Activated T-helper 1 cell treated with anti-CD3 and anti-CD28 coated beads, Interleukin-12 subunit alpha, Interleukin-12 subunit beta, Interleukin-2, Interleukin-4 antibody, amounts not matched to agents 30 ng/mL and 10 ng/mL and 1 ng/mL, durations not matched to agents 14 hours and 24 hours and 36 hours (primary cell): ENCODE measurements around the gene SHTN1. TPM values are rescaled to one million over a fixed set of nuclear protein-coding genes. Genes with fewer than 3 reads are reported as not detected.

Experiments used
- DNase-seq: peaks from one replicate; pipeline ENCODE4 v3.0.0; 2021; ENCODE audit warnings: low spot score
- H3K27ac Mint-ChIP-seq: one replicate; pipeline ENCODE4 v1.8.0; 2021; ENCODE audit warnings: mild to moderate bottlenecking, mixed read lengths
- H3K27me3 Mint-ChIP-seq: one replicate; pipeline ENCODE4 v1.8.0; 2022; ENCODE audit warnings: mild to moderate bottlenecking, moderate library complexity, mixed read lengths; ENCODE audit not compliant: insufficient read depth
- H3K36me3 Mint-ChIP-seq: one replicate; pipeline ENCODE4 v1.8.0; 2021; ENCODE audit warnings: low read depth, mixed read lengths
- H3K4me1 Mint-ChIP-seq: one replicate; pipeline ENCODE4 v1.8.0; 2021; ENCODE audit warnings: low read depth, mixed read lengths
- H3K4me3 Mint-ChIP-seq: one replicate; pipeline ENCODE4 v1.8.0; 2021; ENCODE audit warnings: mild to moderate bottlenecking, moderate library complexity, mixed read lengths
- H3K9me3 Mint-ChIP-seq: one replicate; pipeline ENCODE4 v1.8.0; 2021; ENCODE audit warnings: mixed read lengths
- intact Hi-C: fragments of 100-400 bp; cut with micrococcal nuclease; formaldehyde crosslinking; loops from one replicate; pipeline ENCODE4 v1.15.1; 2024
- total RNA-seq: library from RNA; stranded (reverse); gene quantifications from 2 replicates; pipeline ENCODE4 v1.2.3, GENCODE V29; 2022

SHTN1 gene
- total RNA-seq, 1 donor from 2014 or later = not detected

GRCh38 chr10:116868722-116869121, 136.3 kb downstream of the SHTN1 start:
- Mint-ChIP-seq H3K36me3 (no peaks in the 10 kb centered on the region), H3K27ac (no peak overlapping the region), H3K9me3 (no peaks in the 10 kb centered on the region), H3K4me1 (no peaks in the 10 kb centered on the region), H3K4me3 (no peak overlapping the region), H3K27me3 (no peaks in the 10 kb centered on the region)
- no peak for DNase-seq
- intact Hi-C loops = no loop called here

- H3K36me3 Mint-ChIP-seq = no peaks in the 10 kb centered on the region
- no peaks in the 10 kb centered on the region for H3K9me3 Mint-ChIP-seq
- no peak overlapping the region for H3K4me3 Mint-ChIP-seq
- intact Hi-C loops = no loop called here
- no peaks in the 10 kb centered on the region for H3K4me1 Mint-ChIP-seq
- no peak for DNase-seq
- no peak overlapping the region for H3K27ac Mint-ChIP-seq
- no peaks in the 10 kb centered on the region for H3K27me3 Mint-ChIP-seq
Measured at GRCh38 chr10:116868198-116868676, 136.8 kb downstream of the SHTN1 start.

GRCh38 chr10:116866987-116867595, 137.9 kb downstream of the SHTN1 start:
- Mint-ChIP-seq H3K27me3 (peaks cover 2% of the 10 kb centered on the region), H3K9me3 (no peaks in the 10 kb centered on the region)

GRCh38 chr10:116866066-116866465, 138.9 kb downstream of the SHTN1 start:
- Mint-ChIP-seq H3K36me3 (no peaks in the 10 kb centered on the region), H3K4me3 (no peak overlapping the region), H3K9me3 (no peaks in the 10 kb centered on the region), H3K27me3 (peaks cover 2% of the 10 kb centered on the region), H3K27ac (no peak overlapping the region), H3K4me1 (no peaks in the 10 kb centered on the region)
- intact Hi-C loops = no loop called here
- no peak for DNase-seq

More at GRCh38 chr10:116866987-116867595, 137.9 kb downstream of the SHTN1 start:
- Mint-ChIP-seq H3K36me3 (no peaks in the 10 kb centered on the region), H3K27ac (no peak overlapping the region), H3K4me1 (no peaks in the 10 kb centered on the region), H3K4me3 (no peak overlapping the region)
- no peak for DNase-seq
- intact Hi-C loops = no loop called here

- H3K27ac Mint-ChIP-seq = no peak overlapping the region
- intact Hi-C loops = no loop called here
- no peak overlapping the region for H3K4me3 Mint-ChIP-seq
- no peak for DNase-seq
- H3K27me3 Mint-ChIP-seq = peaks cover 4% of the 10 kb centered on the region
- H3K9me3 Mint-ChIP-seq = no peaks in the 10 kb centered on the region
- no peaks in the 10 kb centered on the region for H3K36me3 Mint-ChIP-seq
- no peaks in the 10 kb centered on the region for H3K4me1 Mint-ChIP-seq
Measured at GRCh38 chr10:116864436-116864835, 140.6 kb downstream of the SHTN1 start.

- Mint-ChIP-seq H3K27ac (no peak overlapping the region), H3K4me3 (no peak overlapping the region), H3K36me3 (no peaks in the 10 kb centered on the region), H3K9me3 (peaks cover 7% of the 10 kb centered on the region), H3K27me3 (peaks cover 4% of the 10 kb centered on the region), H3K4me1 (no peaks in the 10 kb centered on the region)
- intact Hi-C loops = no loop called here
- DNase-seq = no peak
Measured at GRCh38 chr10:116861796-116862195, 143.2 kb downstream of the SHTN1 start.

GRCh38 chr10:116857156-116857555, 147.8 kb downstream of the SHTN1 start:
- Mint-ChIP-seq H3K9me3 (peaks cover 7% of the 10 kb centered on the region), H3K4me3 (no peak overlapping the region), H3K27me3 (peaks cover 2% of the 10 kb centered on the region), H3K36me3 (no peaks in the 10 kb centered on the region), H3K27ac (no peak overlapping the region), H3K4me1 (no peaks in the 10 kb centered on the region)
- DNase-seq = no peak
- intact Hi-C loops = no loop called here

GRCh38 chr10:116853701-116854100, 151.3 kb downstream of the SHTN1 start:
- no peak overlapping the region for H3K27ac Mint-ChIP-seq
- no peak for DNase-seq
- peaks cover 23% of the 10 kb centered on the region for H3K27me3 Mint-ChIP-seq
- H3K9me3 Mint-ChIP-seq = peaks cover 7% of the 10 kb centered on the region
- H3K4me1 Mint-ChIP-seq = peaks cover under 1% of the 10 kb centered on the region
- H3K36me3 Mint-ChIP-seq = no peaks in the 10 kb centered on the region
- intact Hi-C loops = no loop called here
- no peak overlapping the region for H3K4me3 Mint-ChIP-seq

- DNase-seq = no peak
- no peaks in the 10 kb centered on the region for H3K36me3 Mint-ChIP-seq
- H3K4me3 Mint-ChIP-seq = no peak overlapping the region
- H3K27me3 Mint-ChIP-seq = peaks cover 27% of the 10 kb centered on the region
- H3K27ac Mint-ChIP-seq = no peak overlapping the region
- intact Hi-C loops = no loop called here
- peaks cover 5% of the 10 kb centered on the region for H3K4me1 Mint-ChIP-seq
- H3K9me3 Mint-ChIP-seq = peaks cover 7% of the 10 kb centered on the region
Measured at GRCh38 chr10:116853287-116853686, 151.7 kb downstream of the SHTN1 start.

- peaks cover 10% of the 10 kb centered on the region for H3K4me1 Mint-ChIP-seq
- intact Hi-C loops = no loop called here
- H3K27ac Mint-ChIP-seq = no peak overlapping the region
- no peaks in the 10 kb centered on the region for H3K36me3 Mint-ChIP-seq
- no peak overlapping the region for H3K4me3 Mint-ChIP-seq
- peaks cover 37% of the 10 kb centered on the region for H3K27me3 Mint-ChIP-seq
- DNase-seq = no peak
- no peaks in the 10 kb centered on the region for H3K9me3 Mint-ChIP-seq
Measured at GRCh38 chr10:116852246-116852645, 152.7 kb downstream of the SHTN1 start.

- H3K27me3 Mint-ChIP-seq = peaks cover 47% of the 10 kb centered on the region
- intact Hi-C loops = no loop called here
Measured at GRCh38 chr10:116850058-116850611, 154.9 kb downstream of the SHTN1 start.

GRCh38 chr10:116849248-116850057, 155.5 kb downstream of the SHTN1 start, which contains the start of gene ENO4:
Gene ENO4, plus strand, starts transcription at chr10:116849499. Its CDS starts 68 bp downstream, at chr10:116849567.
- Mint-ChIP-seq H3K36me3 (no peaks in the 10 kb centered on the region), H3K4me1 (peaks cover 10% of the 10 kb centered on the region), H3K4me3 (no peak within 1 kb of the TSS), H3K9me3 (no peaks in the 10 kb centered on the region), H3K27me3 (peaks cover 47% of the 10 kb centered on the region), H3K27ac (no peak within 1 kb of the TSS)
- no peak for DNase-seq
- intact Hi-C loops = no loop called here

More at GRCh38 chr10:116850058-116850611, 154.9 kb downstream of the SHTN1 start:
- Mint-ChIP-seq H3K36me3 (no peaks in the 10 kb centered on the region), H3K4me3 (no peak overlapping the region), H3K27ac (no peak overlapping the region), H3K4me1 (peaks cover 10% of the 10 kb centered on the region), H3K9me3 (no peaks in the 10 kb centered on the region)
- DNase-seq = no peak

- Mint-ChIP-seq H3K27ac (no peak overlapping the region), H3K9me3 (no peaks in the 10 kb centered on the region), H3K4me1 (peaks cover 10% of the 10 kb centered on the region), H3K27me3 (peaks cover 47% of the 10 kb centered on the region), H3K36me3 (no peaks in the 10 kb centered on the region), H3K4me3 (no peak overlapping the region)
- intact Hi-C loops = no loop called here
- no peak for DNase-seq
Measured at GRCh38 chr10:116848944-116849247, 156.1 kb downstream of the SHTN1 start.
